Sigmoid colon (tissue), 4 donors: ENCODE measurements around the gene MEF2D.

Experiments
- EP300 ChIP-seq, 4 donors: sonication (generic); formaldehyde crosslinking; IDR thresholded peaks; one replicate each; pipeline ENCODE4 v1.6.1; 2017; ENCODE audit warnings: antibody characterized with exemption in 4 of 4
- POLR2A ChIP-seq, 2 donors: fragments of 450-650 bp; IDR thresholded peaks; one replicate each; pipeline ENCODE4 v1.6.1; 2016; ENCODE audit warnings: antibody characterized with exemption in 2 of 2, mild to moderate bottlenecking in 2 of 2, moderate library complexity in 2 of 2
- POLR2AphosphoS5 ChIP-seq, 4 donors: sonication (generic); formaldehyde crosslinking; IDR thresholded peaks; one replicate each; pipeline ENCODE4 v1.6.1; 2017; ENCODE audit warnings: antibody characterized with exemption in 4 of 4
- TF ChIP-seq, protein P1 (sequence below), 4 experiments: fragments of 450-650 bp in 3 of 4; fragments of 200-600 bp in 1 of 4; IDR thresholded peaks; one replicate each; pipeline ENCODE4 v1.5.1; 2016 to 2019; ENCODE audit warnings: antibody characterized with exemption in 4 of 4, mild to moderate bottlenecking in 3 of 4, moderate library complexity in 2 of 4

DNA sequence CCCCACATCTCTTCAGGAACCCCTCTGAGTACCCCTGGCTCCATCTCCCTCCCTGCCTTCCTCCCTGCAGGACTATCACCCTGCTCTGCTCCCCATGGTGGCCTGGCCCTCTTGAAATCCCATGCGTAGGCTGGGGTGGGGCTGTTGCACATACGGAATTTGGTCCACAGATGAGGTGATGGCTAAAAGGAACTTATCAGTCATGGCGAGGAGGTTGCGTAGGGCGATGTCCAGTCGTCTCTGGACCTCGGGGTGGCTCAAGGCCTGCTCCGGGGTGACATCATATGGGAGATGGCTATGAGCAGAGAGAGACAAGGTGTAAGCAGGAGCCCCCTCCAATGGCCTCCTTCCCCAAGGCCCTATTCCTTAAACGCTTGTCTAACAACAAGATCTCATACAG, 36.5 kb upstream of the MEF2D start:
- TF ChIP-seq EP300 (IDR thresholded peaks at IDR 0.05) (no peak), POLR2A (IDR thresholded peaks at IDR 0.05) (no peak), POLR2AphosphoS5 (IDR thresholded peaks at IDR 0.05) (no peak)
- TF ChIP-seq, protein P1, sequence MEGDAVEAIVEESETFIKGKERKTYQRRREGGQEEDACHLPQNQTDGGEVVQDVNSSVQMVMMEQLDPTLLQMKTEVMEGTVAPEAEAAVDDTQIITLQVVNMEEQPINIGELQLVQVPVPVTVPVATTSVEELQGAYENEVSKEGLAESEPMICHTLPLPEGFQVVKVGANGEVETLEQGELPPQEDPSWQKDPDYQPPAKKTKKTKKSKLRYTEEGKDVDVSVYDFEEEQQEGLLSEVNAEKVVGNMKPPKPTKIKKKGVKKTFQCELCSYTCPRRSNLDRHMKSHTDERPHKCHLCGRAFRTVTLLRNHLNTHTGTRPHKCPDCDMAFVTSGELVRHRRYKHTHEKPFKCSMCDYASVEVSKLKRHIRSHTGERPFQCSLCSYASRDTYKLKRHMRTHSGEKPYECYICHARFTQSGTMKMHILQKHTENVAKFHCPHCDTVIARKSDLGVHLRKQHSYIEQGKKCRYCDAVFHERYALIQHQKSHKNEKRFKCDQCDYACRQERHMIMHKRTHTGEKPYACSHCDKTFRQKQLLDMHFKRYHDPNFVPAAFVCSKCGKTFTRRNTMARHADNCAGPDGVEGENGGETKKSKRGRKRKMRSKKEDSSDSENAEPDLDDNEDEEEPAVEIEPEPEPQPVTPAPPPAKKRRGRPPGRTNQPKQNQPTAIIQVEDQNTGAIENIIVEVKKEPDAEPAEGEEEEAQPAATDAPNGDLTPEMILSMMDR (IDR thresholded peaks at IDR 0.05), result no peak
